Kidney tubule cell (primary cell): ENCODE data around the gene ARHGAP26.

ENCODE experiments used
- DNase-seq: peaks from one replicate; pipeline ENCODE4 v3.0.0-alpha.2; 2018; ENCODE audit warnings: low spot score

The ARHGAP26 gene

DNA sequence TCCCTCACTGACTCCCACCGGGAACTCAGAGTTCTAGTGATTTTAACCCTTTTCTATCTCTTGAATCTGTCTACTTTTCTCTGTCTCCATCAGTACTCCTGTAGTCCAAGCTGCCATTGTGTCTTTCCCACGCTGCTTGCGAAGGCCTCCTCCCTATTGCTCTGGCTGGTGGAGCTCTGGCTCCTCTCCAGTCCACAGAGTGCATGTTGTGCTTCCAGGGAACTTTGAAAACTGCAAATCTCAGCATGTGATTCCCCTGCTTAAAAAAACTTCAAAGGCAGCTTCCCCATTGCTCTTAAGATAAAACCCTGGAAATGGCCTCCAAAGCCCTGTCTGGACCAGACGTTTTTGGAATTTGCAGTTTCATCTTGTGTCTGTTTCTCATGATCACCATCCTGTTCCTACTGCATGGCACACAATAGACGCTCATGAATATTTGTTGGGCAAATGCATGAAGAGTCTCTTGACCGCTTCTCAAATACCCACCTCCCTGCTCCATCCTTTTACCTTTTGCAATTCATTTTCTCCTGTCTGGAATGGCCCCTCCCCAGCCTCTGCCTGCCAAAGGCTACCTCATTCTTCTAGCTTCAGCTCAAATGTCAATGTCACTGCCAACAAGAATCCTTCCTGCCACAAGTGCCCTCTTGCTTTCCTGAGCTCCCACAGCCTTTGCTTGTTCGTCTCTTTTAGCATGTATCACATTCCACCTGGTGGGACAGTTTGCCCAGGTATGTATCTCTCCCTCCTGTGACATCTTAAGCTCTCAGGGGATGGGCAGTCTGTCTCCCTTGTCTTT, 293.2 kb downstream of the ARHGAP26 start:
- DNase-seq = no peak

DNA sequence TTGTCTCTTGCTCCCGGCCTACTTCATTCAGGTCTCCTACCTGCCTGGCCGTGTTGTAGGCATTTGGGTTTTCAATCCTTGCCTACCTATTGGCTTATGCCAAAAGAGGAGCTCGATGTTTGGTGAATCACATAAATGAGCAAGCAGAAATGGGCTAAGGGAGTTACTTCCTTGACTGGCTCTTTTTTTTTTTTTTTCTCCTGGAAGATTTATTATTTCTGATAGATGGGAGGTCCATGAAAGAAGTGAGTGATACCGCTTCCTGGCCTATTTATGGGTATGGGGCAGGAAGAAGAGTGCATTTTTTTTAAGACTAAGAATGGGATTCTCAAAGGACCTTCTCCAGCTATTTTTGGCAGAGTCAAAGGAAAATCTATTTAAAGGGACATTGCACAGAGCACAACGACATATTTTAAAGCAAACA, 294.1 kb downstream of the ARHGAP26 start:
- peak; percentile 24 for DNase-seq

- DNase-seq = no peak
Measured at GRCh38 chr5:143064676-143065075, 294.5 kb downstream of the ARHGAP26 start.

DNA sequence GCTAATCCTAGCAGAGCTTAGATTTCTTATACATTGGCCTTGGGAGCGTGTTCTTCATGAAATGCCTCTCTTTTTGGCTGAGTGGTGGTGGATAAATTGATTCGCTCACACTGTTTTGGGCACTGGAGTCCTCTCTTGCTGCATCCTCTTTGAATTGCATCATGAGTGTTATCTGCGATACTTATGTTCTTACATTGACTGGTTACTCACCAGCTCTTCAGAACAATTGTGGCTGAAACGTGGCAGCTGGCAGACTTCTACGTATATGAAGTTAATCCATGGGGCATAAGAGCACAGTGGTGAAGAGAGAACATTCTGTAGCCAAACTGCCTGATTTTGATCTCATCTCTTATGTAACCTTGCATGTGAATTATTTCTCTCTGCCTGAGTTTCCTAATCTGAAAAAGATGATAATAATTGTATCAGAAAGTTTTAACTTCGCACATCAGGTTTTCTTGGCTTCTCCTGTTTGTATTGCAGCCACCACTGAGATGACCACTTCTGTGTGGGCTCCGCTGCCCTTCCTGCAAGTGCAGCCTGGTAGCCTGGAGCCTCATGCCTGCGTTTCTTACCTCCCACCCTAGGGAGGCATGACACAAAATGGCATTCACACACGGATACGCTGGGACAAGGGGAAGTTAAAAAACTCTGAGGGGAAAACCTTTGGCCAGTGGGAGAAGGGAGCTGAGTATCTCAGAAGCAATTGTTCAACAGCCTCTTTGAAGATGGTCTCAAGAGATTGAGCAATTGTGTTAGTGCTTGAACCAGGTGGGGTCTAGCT, 295.2 kb downstream of the ARHGAP26 start:
- DNase-seq = no peak

GRCh38 chr5:143065996-143066522, 295.9 kb downstream of the ARHGAP26 start:
- DNase-seq = no peak

DNA sequence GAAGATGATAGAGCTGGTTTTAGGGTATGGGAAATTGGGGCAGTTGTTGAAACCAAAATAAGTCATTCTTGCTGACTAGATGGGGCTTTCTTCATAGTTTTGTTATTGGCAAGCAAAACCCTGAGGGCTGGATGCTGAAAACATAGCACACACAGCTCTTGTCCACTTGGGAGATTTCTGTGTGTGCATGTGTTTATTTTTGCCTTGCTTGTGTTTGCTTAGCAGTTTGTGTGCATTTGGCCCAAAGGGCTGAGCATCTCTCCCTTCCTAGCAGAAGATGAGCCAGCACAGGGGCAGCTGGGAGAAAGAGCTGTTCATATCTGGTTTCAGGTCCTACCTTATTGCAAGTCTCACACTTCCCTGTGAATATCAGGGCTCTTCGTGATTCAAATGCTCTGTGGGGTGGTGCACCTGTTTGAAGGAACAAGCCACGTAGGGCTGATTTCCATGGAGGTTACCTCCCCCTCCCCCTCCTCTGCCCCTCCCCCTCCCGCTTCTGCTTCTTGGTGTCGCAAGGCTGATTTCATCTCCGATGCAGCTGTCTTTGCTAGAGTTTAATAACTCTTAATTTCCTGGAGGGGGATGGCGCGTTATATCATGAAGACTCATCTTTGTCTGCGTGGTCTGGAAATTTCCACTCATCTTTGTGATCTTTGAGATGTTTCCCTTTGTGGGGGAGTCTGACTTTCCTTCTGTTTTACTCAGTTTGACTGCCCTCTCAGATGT, 296.5 kb downstream of the ARHGAP26 start:
- no peak for DNase-seq

- no peak for DNase-seq
Measured at GRCh38 chr5:143068712-143069111, 298.5 kb downstream of the ARHGAP26 start.

DNA sequence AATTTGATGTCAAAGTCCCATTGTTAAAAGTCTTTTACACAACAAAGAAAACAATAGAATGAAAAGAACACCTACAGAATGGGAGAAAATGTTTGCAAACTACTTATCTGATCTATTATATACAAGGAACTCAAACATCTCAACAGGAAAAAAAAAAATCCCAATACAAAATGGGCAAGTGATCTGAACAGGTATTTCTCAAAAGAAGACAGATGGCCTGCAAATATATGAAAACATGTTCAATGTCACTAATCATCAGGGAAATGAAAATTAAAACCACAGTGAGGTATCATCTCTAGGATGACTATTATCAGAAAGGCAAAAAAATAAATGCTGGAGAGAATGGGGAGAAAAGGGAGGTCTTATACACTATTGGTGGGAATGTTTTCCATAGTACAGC, 301.8 kb downstream of the ARHGAP26 start:
- DNase-seq = no peak

DNA sequence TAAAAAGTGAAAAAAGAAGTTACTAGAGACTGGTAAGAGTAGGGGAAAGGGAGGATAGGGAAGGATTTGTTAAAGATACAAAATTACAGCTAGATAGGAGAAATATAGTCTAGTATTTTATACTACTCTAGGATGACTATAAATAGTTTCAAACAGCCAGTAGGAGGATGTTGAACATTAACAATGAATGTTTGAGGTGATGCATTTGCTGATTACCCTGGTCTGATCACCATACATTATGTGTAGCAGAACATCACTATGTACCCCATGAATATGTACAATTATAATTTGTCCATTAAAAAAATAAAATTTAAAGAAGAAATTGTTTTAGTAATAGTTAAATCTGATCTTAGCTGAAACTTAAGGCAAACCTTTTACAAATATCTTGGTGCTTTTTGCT, 302.6 kb downstream of the ARHGAP26 start:
- DNase-seq = no peak

DNA sequence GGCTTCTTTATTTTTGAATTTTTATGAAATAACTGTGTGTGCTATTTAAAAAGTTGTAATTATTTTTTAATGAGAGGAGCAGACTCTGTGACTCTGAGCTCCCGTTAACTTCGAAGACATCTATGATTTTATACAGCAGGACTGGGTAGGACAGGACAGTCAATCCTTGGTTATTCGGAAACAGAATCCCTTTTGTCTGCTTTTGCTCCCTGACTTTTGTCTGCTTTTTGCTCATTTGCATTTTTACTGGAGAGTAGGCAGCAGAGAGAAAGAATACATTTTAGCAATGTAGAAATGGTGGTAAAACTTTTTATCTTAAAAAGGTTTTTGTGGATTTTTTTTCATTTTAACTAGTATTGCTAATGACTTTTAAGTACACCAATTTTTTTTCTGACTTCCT, 303.6 kb downstream of the ARHGAP26 start:
- no peak for DNase-seq

DNA sequence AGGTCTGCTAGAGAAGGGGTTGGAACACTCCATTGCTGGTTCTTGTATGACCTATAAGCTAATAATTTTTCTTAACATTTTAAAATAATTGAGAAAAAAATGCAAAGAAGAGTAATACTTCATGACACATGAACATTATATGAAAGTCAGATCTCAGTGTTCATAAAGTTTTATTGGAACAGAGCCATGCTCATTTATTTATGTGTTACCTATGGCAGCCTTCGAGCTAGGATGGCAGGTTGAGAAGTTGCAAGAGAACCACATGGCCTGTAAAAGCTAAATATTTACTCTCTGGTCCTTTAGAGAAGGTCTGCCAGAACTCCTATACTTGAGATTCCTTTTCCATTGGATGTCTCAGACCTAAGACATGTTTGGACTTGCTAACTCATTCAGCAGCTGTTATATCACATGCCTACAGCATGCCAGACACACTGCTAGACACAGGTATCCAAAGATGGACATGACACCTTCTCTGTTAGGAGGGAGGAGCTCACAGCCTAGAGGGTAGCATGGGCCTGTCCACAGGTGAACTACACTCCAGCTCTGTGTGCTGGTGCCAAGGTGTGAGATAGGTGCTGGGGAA, 304.3 kb downstream of the ARHGAP26 start:
- no peak for DNase-seq

DNA sequence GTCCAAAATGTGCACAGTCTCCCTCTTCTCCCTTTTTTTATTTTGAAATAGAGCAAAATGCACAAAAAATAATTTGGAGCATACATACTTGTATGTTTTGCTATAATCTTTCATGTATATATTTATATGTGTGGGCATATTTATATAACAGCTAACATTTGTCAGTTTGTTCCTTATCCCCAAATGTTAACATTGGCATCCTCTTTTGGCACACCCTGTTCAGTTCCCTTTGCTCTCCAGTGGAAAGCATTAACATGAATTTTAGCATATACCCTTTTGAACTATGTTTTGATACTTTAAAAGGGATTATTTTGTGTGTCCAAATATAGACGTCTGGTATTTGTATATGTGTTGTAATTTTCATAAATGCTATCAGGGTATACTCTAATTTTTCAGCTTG, 306.2 kb downstream of the ARHGAP26 start:
- no peak for DNase-seq

DNA sequence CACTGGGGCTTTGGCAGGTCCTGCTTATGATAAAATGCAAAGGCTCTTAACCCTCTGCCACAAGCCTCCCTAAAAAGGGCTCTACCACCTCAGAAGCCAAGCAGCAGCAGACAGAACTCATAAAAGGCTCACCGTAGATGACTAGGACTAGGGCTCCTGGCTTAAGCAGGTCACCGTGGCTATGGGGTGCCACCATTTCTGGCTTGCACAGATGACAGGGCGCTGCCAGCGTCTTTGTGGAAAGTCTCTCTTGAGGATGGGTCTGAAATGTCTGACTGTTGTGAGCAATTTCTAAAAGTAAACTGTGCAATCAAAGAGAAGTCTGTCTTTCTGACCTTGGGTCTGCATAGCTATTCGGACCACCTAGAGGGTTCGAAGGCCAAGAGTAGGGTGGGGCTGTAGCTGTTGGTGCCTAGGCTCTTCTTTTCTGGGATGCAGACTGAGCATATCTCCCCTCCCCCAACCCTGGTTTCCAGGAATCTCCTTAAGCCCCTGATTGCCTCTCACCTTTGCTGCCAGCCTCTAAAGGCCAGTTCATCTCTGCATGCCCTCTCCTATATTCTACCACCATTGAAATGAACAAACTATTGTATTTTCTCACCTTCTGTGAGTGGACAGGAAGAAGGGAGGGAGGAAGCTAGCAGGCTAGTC, 307.4 kb downstream of the ARHGAP26 start:
- DNase-seq = no peak

DNA sequence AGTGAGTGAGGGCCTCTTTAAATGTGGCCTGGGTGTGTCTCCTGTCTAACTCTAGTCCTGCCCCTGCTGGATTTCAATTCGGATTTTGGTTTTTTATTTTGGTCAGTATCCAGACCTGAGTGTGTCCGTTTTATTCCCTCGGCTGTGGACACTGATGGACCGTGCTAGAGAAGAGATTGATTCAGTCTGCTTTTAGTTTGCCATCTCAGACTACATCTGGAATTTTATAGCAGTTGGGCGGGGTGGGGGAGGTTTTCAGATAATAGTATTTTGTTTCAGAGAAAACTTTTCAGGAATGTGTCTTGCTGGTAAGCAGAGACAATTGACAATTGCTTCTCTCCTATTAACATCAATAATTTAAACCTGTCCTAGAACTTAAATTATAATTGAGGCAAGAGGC, 308.1 kb downstream of the ARHGAP26 start:
- no peak for DNase-seq

DNA sequence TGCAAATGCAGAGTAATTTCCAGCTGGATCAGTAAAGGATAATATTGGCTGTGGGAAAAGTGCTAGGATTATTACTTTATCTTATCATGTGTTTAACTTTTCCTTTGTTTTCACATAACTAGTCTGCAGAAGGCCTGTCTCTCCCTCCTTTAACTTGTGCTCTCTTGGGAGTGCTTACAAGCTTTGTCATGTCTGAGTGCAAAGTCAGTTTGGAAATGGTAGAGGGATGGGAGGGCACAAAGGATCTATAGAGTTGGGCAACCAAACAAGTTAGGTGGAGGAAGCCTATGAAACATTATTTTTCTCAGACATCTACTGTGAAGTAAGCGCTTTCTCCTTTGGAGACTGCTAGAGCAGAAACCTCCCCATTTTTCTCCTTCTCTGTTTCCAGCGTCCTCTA, 308.8 kb downstream of the ARHGAP26 start:
- DNase-seq = no peak

- DNase-seq = no peak
Measured at GRCh38 chr5:143080407-143080806, 310.2 kb downstream of the ARHGAP26 start.

DNA sequence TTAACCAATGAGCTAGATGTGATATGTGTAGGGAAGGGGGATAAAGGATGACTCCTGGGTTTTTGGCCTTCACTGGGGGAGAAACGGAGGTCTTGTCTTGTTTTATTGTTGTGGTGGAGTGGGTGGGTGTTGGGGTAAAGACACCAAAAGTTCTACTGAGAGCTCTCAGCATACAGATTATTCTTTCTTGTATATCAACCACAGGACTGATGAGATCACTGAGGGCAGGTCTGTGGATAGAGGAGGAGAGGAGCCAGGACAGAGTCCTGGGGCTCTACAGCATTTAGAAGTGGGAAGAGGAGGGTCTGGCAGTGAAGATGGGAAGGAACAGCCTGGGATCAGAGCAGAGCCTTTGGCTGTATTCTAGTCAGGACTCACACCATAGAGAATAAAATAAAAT, 310.8 kb downstream of the ARHGAP26 start:
- DNase-seq = no peak

DNA sequence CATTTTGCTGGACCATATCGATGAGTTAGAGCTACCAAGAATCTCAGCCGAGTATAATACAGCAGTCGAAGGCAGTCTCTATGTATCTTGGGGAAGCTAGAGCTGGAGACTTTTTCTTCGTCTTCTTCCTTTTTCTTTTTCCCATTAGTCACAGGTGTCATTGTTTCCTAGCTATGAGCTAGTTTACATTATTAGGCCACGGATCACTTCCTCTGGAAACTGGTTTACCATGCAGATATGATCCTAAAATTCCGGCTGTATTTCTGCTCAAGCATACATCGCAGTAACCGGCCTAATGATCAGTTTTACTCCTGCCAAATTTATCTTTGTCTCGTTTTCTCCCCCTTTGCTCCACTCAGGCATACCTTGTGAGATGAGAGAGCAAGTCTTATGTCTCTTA, 312.8 kb downstream of the ARHGAP26 start:
- peak; percentile 28 for DNase-seq

GRCh38 chr5:143084407-143084806, 314.2 kb downstream of the ARHGAP26 start:
- DNase-seq = no peak

DNA sequence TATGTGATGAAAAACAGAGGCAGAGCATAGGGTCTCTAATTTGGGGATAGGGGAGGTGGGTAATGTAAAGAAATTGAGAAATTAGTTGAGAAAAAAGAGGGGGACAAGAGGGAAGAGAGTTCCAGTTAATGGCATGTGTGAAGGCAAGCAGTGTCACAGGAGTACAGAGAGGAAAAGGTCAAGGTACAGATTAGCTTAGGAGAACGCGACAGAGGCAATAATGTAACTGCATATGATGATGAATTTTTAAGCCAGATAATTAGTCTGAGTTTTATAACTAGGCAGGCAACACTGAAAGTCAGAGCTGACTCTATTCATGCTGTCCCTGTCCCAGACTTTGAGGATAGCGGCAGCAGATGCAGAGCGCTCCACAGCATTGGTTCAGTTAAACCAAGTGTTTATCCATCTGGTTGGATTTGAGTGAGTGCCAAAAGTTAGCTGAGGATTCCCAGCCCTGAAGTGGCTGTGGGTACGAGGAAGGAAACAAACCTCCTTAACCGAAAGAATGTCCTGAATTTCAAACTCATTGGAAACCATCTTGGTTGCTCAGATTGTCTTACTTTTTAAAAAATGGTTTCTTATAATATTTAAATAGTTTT, 315.2 kb downstream of the ARHGAP26 start:
- no peak for DNase-seq

DNA sequence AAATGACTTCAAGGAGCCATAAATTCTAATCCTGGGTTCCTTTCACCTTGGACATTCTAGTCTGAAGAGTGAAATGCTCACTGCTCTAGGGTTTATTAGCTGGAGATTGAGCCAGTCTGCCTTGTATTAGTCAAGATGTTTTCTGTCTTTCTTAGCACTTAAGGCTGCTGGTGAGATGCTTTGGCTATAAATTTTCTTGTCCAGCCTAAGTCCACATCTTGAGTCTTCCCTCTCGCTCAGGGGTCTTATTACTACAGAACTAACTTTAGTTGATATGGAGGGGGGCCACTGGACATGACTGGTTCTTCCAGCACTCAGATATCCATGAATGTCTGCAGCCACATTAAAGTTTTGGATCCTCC, 316.4 kb downstream of the ARHGAP26 start:
- no peak for DNase-seq
